Chondrocyte (in vitro differentiated cells): ENCODE data around the gene IRF2. TPM values are rescaled to one million over a fixed set of nuclear protein-coding genes. Genes with fewer than 3 reads are reported as not detected.

Source experiments
- DNase-seq: peaks from one replicate; pipeline ENCODE4 v3.0.0; 2021; ENCODE audit warnings: mixed read lengths, low spot score
- H3K27ac Mint-ChIP-seq: one replicate; pipeline ENCODE4 v1.8.0; 2021; ENCODE audit warnings: mild to moderate bottlenecking, moderate library complexity, mixed read lengths; ENCODE audit not compliant: unreplicated experiment
- H3K27me3 Mint-ChIP-seq: 2 replicates; pipeline ENCODE4 v1.8.0; 2021; ENCODE audit warnings: low read depth, mixed read lengths
- H3K36me3 Mint-ChIP-seq: 2 replicates; pipeline ENCODE4 v1.8.0; 2021; ENCODE audit warnings: low read depth, mixed read lengths
- H3K4me1 Mint-ChIP-seq: 2 replicates; pipeline ENCODE4 v1.8.0; 2021; ENCODE audit warnings: low read depth, mild to moderate bottlenecking, mixed read lengths
- H3K4me3 Mint-ChIP-seq: one replicate; pipeline ENCODE4 v1.8.0; 2021; ENCODE audit warnings: mild to moderate bottlenecking, moderate library complexity, mixed read lengths; ENCODE audit not compliant: unreplicated experiment
- H3K9me3 Mint-ChIP-seq: 2 replicates; pipeline ENCODE4 v1.8.0; 2021; ENCODE audit warnings: low read depth, mixed read lengths
- total RNA-seq: library from RNA; stranded (reverse); gene quantifications from 3 replicates; pipeline ENCODE4 v1.2.1, GENCODE V29; 2021
- TF ChIP-seq, protein P1 (sequence below): fragments of 200-600 bp; sonication (generic); IDR thresholded peaks from 2 replicates; pipeline ENCODE4 v1.5.0; 2021; ENCODE audit warnings: antibody characterized with exemption, mild to moderate bottlenecking, moderate library complexity

IRF2 gene
- total RNA-seq, 1 donor from 2014 or later, result 13.2 TPM

DNA sequence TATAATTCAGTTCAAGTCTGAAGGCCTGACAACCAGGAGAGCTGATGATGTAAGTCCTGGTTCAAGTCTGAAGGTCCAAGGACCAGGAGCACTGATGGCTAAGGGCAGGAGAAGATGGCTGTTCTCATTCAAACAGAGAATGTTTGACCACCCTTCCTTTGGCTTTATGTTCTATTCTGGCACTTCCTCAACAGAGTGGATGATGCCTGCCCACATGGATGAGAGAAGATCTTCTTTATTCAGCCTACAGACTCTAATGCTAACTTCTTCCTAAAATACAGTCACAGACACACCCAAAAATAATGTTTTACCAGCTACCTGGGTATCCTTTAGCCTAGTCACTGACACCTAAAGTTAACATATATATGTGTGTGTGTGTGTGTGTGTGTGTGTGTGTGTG is 25.6 kb upstream of the IRF2 start:
- Mint-ChIP-seq H3K36me3 (no peaks in the 10 kb centered on the region), H3K4me3 (no peak overlapping the region), H3K4me1 (no peaks in the 10 kb centered on the region), H3K27ac (no peak overlapping the region), H3K9me3 (no peaks in the 10 kb centered on the region), H3K27me3 (no peaks in the 10 kb centered on the region)
- TF ChIP-seq, protein P1, sequence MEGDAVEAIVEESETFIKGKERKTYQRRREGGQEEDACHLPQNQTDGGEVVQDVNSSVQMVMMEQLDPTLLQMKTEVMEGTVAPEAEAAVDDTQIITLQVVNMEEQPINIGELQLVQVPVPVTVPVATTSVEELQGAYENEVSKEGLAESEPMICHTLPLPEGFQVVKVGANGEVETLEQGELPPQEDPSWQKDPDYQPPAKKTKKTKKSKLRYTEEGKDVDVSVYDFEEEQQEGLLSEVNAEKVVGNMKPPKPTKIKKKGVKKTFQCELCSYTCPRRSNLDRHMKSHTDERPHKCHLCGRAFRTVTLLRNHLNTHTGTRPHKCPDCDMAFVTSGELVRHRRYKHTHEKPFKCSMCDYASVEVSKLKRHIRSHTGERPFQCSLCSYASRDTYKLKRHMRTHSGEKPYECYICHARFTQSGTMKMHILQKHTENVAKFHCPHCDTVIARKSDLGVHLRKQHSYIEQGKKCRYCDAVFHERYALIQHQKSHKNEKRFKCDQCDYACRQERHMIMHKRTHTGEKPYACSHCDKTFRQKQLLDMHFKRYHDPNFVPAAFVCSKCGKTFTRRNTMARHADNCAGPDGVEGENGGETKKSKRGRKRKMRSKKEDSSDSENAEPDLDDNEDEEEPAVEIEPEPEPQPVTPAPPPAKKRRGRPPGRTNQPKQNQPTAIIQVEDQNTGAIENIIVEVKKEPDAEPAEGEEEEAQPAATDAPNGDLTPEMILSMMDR, result no peak
- DNase-seq, result no peak

DNA sequence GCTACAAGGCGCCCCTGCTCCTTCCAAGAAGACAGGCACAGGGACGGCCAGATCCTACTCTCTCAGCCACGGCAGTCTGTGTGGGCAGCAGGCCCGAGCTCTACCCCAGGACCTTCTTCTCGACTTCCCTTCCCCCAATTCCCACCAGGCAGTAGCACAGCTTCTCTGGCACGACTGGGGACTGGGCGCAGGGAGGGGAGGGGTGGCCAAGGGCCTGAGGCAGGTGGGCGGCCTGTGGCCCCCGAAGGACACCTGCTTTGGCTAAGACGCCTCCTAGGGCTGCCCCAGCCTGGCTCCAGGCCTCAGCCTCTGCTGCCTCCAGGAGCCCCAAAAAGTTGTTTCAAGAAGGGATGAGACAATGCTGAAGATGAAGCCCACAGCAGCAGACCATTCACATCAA is 24.2 kb upstream of the IRF2 start:
- Mint-ChIP-seq H3K9me3 (peaks cover 3% of the 10 kb centered on the region), H3K36me3 (no peaks in the 10 kb centered on the region)

DNA sequence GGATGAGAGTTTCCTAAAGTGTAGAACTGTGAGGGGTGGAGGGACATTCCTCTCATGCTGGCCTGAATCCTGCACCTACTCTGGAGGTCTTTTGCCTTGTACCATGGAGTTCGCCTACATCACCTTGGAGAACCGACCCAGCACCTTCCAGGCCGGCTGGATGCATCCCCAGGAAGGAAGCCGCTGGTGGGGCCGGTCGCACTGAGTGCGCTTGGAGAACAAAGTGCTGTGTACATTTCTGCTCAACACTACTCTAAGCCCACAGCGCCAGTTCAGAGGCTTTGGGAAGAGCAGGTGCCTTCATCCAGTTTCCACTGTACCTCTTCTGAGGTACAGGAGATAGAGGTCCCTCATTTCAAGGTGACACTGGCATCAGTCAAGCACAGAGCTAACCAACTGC is 15.4 kb upstream of the IRF2 start:
- H3K9me3 Mint-ChIP-seq, result peaks cover 3% of the 10 kb centered on the region
- no peak for DNase-seq
- H3K27ac Mint-ChIP-seq, result no peak overlapping the region
- no peak overlapping the region for H3K4me3 Mint-ChIP-seq
- H3K36me3 Mint-ChIP-seq, result no peaks in the 10 kb centered on the region
- H3K4me1 Mint-ChIP-seq, result no peaks in the 10 kb centered on the region
- TF ChIP-seq, protein P1, result no peak
- no peaks in the 10 kb centered on the region for H3K27me3 Mint-ChIP-seq

More for the DNA sequence above, 24.2 kb upstream of the IRF2 start:
- no peak overlapping the region for H3K27ac Mint-ChIP-seq
- no peak overlapping the region for H3K4me3 Mint-ChIP-seq
- no peaks in the 10 kb centered on the region for H3K4me1 Mint-ChIP-seq
- no peak for DNase-seq
- H3K27me3 Mint-ChIP-seq, result no peaks in the 10 kb centered on the region
- TF ChIP-seq, protein P1, result no peak

DNA sequence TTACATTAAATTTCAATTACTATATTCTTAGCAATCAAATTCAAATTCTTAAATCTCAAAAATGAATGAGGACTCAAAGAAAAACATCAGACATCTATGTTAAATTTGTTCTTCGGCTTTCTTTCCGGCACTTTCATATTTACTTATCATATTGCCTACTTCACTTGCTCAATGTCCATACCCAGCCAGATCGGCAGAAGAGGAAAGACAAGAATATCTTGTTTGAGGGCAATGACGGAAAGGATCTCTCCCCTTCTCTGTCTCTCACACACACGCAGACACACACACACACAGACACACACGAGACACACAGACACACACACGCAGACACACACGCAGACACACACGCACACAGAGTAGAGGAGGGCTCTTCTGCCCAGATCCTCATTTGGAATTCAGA is 13.2 kb upstream of the IRF2 start:
- no peaks in the 10 kb centered on the region for H3K36me3 Mint-ChIP-seq
- TF ChIP-seq, protein P1, result no peak
- no peaks in the 10 kb centered on the region for H3K9me3 Mint-ChIP-seq
- H3K27ac Mint-ChIP-seq, result no peak overlapping the region
- no peaks in the 10 kb centered on the region for H3K4me1 Mint-ChIP-seq
- no peak overlapping the region for H3K4me3 Mint-ChIP-seq
- no peak for DNase-seq
- no peaks in the 10 kb centered on the region for H3K27me3 Mint-ChIP-seq

DNA sequence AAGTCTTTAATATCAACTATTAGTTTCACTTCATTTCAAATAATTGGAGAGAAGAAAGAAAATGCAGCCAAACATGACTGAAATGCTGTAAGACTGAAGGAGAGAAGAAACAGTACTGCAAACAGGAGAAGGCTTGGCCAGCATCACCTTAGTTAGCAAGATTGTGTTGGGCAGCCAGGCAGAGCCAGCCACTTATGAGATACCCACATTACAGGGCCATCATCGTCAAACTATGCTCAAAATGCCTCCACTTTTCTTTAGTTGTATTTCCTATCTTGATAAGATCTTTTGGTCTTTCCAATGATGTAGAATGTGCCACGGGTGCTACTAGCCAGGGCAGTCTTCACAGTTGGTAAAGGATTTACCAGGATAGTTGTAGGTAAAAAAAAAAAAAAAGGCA is 10.9 kb upstream of the IRF2 start:
- Mint-ChIP-seq H3K4me3 (no peak overlapping the region), H3K9me3 (no peaks in the 10 kb centered on the region), H3K4me1 (no peaks in the 10 kb centered on the region), H3K27ac (no peak overlapping the region), H3K36me3 (no peaks in the 10 kb centered on the region), H3K27me3 (no peaks in the 10 kb centered on the region)
- TF ChIP-seq, protein P1, result no peak
- DNase-seq, result no peak
